GM06990 (cell line): ENCODE data around the gene NELFA.

Source experiments
- DNase-seq: peaks from one replicate; pipeline ENCODE4 v3.0.0-alpha.2; 2011; ENCODE audit not compliant: insufficient read length; ENCODE audit errors: extremely low read depth
- H3K27me3 ChIP-seq: replicated peaks from 2 replicates; pipeline ENCODE4 v1.6.0; 2011; ENCODE audit warnings: low read length; ENCODE audit not compliant: control insufficient read depth, insufficient read depth
- H3K36me3 ChIP-seq: 2 replicates; pipeline ENCODE4 v1.5.1; 2011; ENCODE audit warnings: low read length; ENCODE audit not compliant: control insufficient read depth, insufficient read depth
- H3K4me3 ChIP-seq: replicated peaks from 2 replicates; pipeline ENCODE4 v1.5.1; 2011; ENCODE audit warnings: low read depth, mild to moderate bottlenecking, control low read depth, low read length
- TF ChIP-seq, protein P1 (sequence below): IDR thresholded peaks from 2 replicates; pipeline ENCODE4 v1.5.1; 2011; ENCODE audit warnings: low read length, control low read depth, mild to moderate bottlenecking, inconsistent platforms; ENCODE audit not compliant: insufficient read depth, poor library complexity, severe bottlenecking

NELFA gene

DNA sequence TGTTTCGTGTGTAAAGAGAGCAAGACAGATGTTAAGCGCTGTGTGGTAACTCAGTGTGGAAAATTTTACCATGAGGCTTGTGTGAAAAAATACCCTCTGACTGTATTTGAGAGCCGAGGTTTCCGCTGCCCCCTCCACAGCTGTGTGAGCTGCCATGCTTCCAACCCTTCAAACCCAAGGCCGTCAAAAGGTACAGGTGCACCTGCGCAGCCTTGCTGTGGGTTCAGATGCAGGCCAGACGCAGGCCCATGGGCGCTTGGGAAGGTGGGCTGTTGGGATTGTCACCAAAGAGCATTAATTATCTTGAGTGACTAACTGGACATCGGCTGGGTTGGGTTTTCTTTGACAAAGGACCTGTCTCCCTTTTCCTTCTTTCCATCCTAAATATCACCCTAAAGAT lies 55.4 kb downstream of the NELFA start:
- TF ChIP-seq, protein P1, sequence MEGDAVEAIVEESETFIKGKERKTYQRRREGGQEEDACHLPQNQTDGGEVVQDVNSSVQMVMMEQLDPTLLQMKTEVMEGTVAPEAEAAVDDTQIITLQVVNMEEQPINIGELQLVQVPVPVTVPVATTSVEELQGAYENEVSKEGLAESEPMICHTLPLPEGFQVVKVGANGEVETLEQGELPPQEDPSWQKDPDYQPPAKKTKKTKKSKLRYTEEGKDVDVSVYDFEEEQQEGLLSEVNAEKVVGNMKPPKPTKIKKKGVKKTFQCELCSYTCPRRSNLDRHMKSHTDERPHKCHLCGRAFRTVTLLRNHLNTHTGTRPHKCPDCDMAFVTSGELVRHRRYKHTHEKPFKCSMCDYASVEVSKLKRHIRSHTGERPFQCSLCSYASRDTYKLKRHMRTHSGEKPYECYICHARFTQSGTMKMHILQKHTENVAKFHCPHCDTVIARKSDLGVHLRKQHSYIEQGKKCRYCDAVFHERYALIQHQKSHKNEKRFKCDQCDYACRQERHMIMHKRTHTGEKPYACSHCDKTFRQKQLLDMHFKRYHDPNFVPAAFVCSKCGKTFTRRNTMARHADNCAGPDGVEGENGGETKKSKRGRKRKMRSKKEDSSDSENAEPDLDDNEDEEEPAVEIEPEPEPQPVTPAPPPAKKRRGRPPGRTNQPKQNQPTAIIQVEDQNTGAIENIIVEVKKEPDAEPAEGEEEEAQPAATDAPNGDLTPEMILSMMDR: no peak
- Histone ChIP-seq H3K4me3 (no peak overlapping the region), H3K27me3 (no peaks in the 10 kb centered on the region), H3K36me3 (peaks cover 37% of the 10 kb centered on the region)
- DNase-seq: no peak

DNA sequence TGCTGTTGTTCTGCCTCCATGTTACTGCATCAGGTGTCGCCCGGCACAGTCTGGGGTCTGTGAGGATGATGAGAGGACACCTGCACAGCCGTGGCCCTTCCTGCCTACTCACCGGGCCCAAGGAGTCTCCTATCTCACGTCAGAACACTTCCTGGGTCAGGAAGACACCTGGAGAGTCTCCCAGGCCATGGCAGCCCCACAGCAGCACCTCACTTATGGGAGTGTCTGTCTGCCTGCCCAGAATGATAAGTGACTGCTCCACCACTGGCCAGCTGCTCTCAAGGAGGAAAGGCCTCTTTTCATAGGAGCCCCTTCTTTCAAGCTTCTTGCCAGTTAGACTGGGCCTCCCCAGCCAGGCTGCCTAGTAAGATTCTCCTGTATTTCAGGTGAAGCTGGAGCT lies 56.1 kb downstream of the NELFA start:
- TF ChIP-seq, protein P1: no peak

DNA sequence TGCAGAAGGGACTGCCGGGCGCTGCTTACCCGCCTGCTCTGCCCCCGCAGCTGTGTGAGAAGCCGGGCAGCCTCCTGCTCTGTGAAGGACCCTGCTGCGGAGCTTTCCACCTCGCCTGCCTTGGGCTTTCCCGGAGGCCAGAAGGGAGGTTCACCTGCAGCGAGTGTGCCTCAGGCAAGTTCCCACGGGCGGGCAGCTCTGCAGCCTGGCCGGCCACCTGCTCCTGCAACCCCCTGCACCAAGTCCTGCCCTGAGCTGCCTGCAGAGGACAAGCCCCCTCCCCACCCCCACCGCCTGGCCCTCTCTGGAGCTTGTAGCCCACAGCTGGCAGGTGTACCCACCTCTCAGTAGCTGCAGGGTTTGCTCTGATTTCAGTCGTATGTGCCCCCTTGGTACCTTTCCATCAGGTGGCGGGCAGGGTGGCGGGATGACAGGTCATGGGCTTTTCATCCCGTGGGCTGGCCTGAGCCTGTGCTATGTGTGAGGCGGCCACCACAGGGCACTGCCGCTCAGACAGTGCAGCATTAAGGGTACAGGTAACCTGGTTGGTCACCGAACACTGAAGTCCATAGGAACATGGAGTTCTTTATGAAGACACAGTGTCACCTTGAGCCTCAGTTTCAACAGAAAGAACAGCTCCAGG lies 56.6 kb downstream of the NELFA start:
- no peak overlapping the region for H3K4me3 ChIP-seq
- H3K36me3 ChIP-seq: peaks cover 30% of the 10 kb centered on the region
- H3K27me3 ChIP-seq: no peaks in the 10 kb centered on the region
- DNase-seq: no peak
- TF ChIP-seq, protein P1: no peak

More for the DNA sequence above, 56.1 kb downstream of the NELFA start:
- peaks cover 32% of the 10 kb centered on the region for H3K36me3 ChIP-seq
- H3K4me3 ChIP-seq: no peak overlapping the region
- DNase-seq: no peak
- H3K27me3 ChIP-seq: no peaks in the 10 kb centered on the region

DNA sequence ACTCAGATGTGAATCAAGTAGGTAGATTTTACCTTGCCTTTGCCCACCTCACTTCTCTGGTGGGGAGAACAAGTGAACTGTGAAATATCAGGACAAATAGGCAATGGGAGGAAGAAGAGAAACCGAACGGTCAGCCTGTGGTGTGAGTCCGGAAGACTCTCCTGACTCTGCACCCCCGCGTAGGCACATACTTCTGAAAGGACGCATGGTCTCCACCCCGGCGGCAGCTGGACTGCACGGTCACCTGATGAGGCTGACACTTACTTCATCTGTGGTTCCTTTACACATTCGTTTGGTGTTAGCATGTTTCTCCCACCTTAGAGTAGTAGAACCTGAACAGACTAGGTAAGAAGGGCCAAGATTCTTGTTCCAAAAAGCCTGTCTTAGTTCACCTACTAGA lies 58.4 kb downstream of the NELFA start:
- peaks cover 27% of the 10 kb centered on the region for H3K36me3 ChIP-seq
- TF ChIP-seq, protein P1: no peak
- no peak for DNase-seq
- H3K4me3 ChIP-seq: no peak overlapping the region
- no peaks in the 10 kb centered on the region for H3K27me3 ChIP-seq

DNA sequence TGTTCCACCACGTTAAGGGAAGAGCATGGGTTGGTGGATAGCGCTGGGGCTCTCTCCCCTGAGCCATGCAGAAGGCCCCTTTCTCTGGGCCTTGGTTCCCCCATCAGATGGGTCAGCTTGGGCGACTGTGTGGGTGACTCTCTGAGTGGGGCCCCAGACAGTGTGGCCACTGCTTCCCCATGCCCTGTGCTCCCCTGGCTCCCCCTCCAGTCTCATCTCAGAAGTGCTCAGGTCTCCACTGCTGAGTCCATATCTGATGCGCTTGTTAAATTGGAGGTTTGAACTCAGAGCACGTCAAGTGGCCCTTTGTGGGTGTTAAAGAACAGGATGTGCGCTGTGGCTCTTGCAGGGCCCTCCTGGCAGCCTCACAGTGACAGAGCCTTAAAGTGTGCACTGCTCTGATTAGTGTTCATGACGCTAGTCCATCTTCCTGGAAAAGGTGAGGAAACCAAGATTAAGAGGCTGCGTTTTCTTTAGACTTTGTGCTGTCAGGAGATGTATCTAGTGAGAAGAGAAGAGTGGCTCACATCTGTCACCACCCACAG lies 59.8 kb downstream of the NELFA start:
- H3K27me3 ChIP-seq: no peaks in the 10 kb centered on the region
- TF ChIP-seq, protein P1: no peak
- no peak overlapping the region for H3K4me3 ChIP-seq
- no peak for DNase-seq
- peaks cover 22% of the 10 kb centered on the region for H3K36me3 ChIP-seq

DNA sequence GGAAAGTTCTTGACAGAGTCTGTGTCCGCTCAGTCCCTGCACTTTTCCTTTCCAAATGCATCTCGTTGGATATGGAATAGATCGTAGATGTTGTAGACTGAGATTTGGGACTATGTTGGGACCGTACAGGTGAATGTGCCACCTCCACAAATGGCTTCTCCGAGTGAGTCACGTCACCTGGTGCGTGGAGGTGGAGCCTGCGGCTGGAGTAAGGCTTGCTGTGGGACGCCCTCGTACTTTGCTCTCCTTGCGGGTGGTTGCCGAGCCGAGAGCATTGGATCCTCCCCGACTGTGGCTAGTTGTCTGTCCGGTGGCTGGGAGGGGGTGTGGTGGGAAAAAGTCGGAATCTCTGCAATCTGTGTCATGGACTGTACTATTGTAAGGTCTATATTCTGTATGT lies 60.5 kb downstream of the NELFA start:
- TF ChIP-seq, protein P1: no peak
- Histone ChIP-seq H3K27me3 (no peaks in the 10 kb centered on the region), H3K36me3 (peaks cover 22% of the 10 kb centered on the region), H3K4me3 (no peak overlapping the region)
- DNase-seq: no peak
